HG03108 (cell line): Measurements from ENCODE around the gene DNAJB2.
"Not testable (repeated sequence)": the region's sequence is repeated elsewhere in the genome, so short reads cannot be mapped to it uniquely, and the experiment has no call there.

Experiments used
- ATAC-seq: cut with Tn5 transposase; IDR thresholded peaks from one replicate; pipeline ENCODE4 v1.9.1; 2021; ENCODE audit warnings: moderate library complexity; ENCODE audit not compliant: unreplicated experiment

The DNAJB2 gene

GRCh38 chr2:219254590-219255201, 24.5 kb upstream of the DNAJB2 start:
- peak; percentile 14 for ATAC-seq

GRCh38 chr2:219258942-219259341, 20.2 kb upstream of the DNAJB2 start:
- not testable (repeated sequence) for ATAC-seq

- ATAC-seq: no peak
Measured at GRCh38 chr2:219261024-219261855, 17.9 kb upstream of the DNAJB2 start.

GRCh38 chr2:219266232-219266631, 12.9 kb upstream of the DNAJB2 start:
- ATAC-seq: no peak

GRCh38 chr2:219266886-219267285, 12.3 kb upstream of the DNAJB2 start:
- ATAC-seq: no peak

GRCh38 chr2:219268294-219268693, 10.9 kb upstream of the DNAJB2 start:
- ATAC-seq: no peak

GRCh38 chr2:219269362-219270054, 9.7 kb upstream of the DNAJB2 start:
- ATAC-seq: no peak

GRCh38 chr2:219270055-219270372, 9.2 kb upstream of the DNAJB2 start:
- ATAC-seq: no peak

GRCh38 chr2:219271021-219271420, 8.1 kb upstream of the DNAJB2 start:
- ATAC-seq: no peak

GRCh38 chr2:219272356-219272755, 6.8 kb upstream of the DNAJB2 start:
- no peak for ATAC-seq

- ATAC-seq: no peak
Measured at GRCh38 chr2:219272995-219273394, 6.2 kb upstream of the DNAJB2 start.

GRCh38 chr2:219273937-219274336, 5.2 kb upstream of the DNAJB2 start:
- ATAC-seq: no peak

- no peak for ATAC-seq
Measured at GRCh38 chr2:219274361-219274921, 4.7 kb upstream of the DNAJB2 start.

GRCh38 chr2:219277703-219278654, 1.2 kb upstream of the DNAJB2 start:
- peak; percentile 18 for ATAC-seq

GRCh38 chr2:219278655-219279150, 463 bp upstream of the DNAJB2 start:
- ATAC-seq: no peak

GRCh38 chr2:219279916-219280516, 850 bp downstream of the DNAJB2 start:
- ATAC-seq: no peak

- ATAC-seq: no peak
Measured at GRCh38 chr2:219280651-219281050, 1.5 kb downstream of the DNAJB2 start.

GRCh38 chr2:219281588-219281987, 2.4 kb downstream of the DNAJB2 start:
- no peak for ATAC-seq

- ATAC-seq: no peak
Measured at GRCh38 chr2:219282375-219282774, 3.2 kb downstream of the DNAJB2 start.
